NCI-H128 (cell line): Measurements from ENCODE around the gene ABR.
A peak's percentile ranks its signal among the peaks of the same experiment; 100 is the strongest.
"Not testable (repeated sequence)": the region's sequence is repeated elsewhere in the genome, so short reads cannot be mapped to it uniquely, and the experiment has no call there.

Source experiments
- DNase-seq: peaks from one replicate; lab custom pipeline; 2025; ENCODE audit not compliant: unreplicated experiment; lab: John Stamatoyannopoulos, UW

Gene ABR

GRCh38 chr17:1202291-1202690, 22.5 kb upstream of the ABR start:
- no peak for DNase-seq

- DNase-seq = no peak
Measured at GRCh38 chr17:1201132-1201702, 21.4 kb upstream of the ABR start.

- DNase-seq = not testable (repeated sequence)
Measured at GRCh38 chr17:1199271-1199743, 19.5 kb upstream of the ABR start.

GRCh38 chr17:1197781-1198490, 18.2 kb upstream of the ABR start:
- no peak for DNase-seq

- no peak for DNase-seq
Measured at GRCh38 chr17:1197379-1197778, 17.6 kb upstream of the ABR start.

GRCh38 chr17:1196946-1197345, 17.2 kb upstream of the ABR start:
- DNase-seq = no peak

GRCh38 chr17:1192911-1193699, 13.3 kb upstream of the ABR start:
- no peak for DNase-seq

GRCh38 chr17:1190751-1191331, 11.1 kb upstream of the ABR start:
- no peak for DNase-seq

- DNase-seq = no peak
Measured at GRCh38 chr17:1188812-1189504, 9.2 kb upstream of the ABR start.

- DNase-seq = peak; percentile 16
Measured at GRCh38 chr17:1186923-1187771, 7.4 kb upstream of the ABR start.

GRCh38 chr17:1186214-1186820, 6.5 kb upstream of the ABR start:
- no peak for DNase-seq

GRCh38 chr17:1183171-1183873, 3.5 kb upstream of the ABR start:
- DNase-seq = no peak

GRCh38 chr17:1182811-1183170, 3.0 kb upstream of the ABR start:
- DNase-seq = no peak

GRCh38 chr17:1181753-1182137, 2.0 kb upstream of the ABR start:
- no peak for DNase-seq

GRCh38 chr17:1180958-1181752, 1.4 kb upstream of the ABR start:
- DNase-seq = no peak

- no peak for DNase-seq
Measured at GRCh38 chr17:1179112-1179817, 516 bp downstream of the ABR start.

- DNase-seq = no peak
Measured at GRCh38 chr17:1177016-1177700, 2.6 kb downstream of the ABR start.
